K562 (cell line): ENCODE measurements around the gene MAMDC4. TPM values are rescaled to one million over a fixed set of nuclear protein-coding genes. Genes with fewer than 3 reads are reported as not detected.

ENCODE experiments used
- ATAC-seq: fragments of 200-7000 bp; cut with Tn5 transposase; 3 replicates; pipeline ENCODE4 v1.9.1; 2020; ENCODE audit warnings: moderate library complexity
- BruUV-seq: library from RNA; stranded (reverse); fragments of 400-500 nt; replicated peaks from 2 replicates; lab custom pipeline; 2021; lab: Mats Ljungman, UMichigan
- CTCF ChIA-PET: fragments of 300-600 bp; formaldehyde crosslinking; extraction: SDS; loops from one replicate; lab custom pipeline; 2021; ENCODE audit warnings: low intra/inter-chr PET ratio; lab: Yijun Ruan, JAX
- POLR2A ChIA-PET: fragments of 300-600, 350-650 bp; sonication (Branson Sonifier 250); formaldehyde crosslinking; extraction: SDS; loops from one replicate; lab custom pipeline; 2021; ENCODE audit warnings: antibody characterized with exemption, inconsistent platforms; lab: Yijun Ruan, JAX
- DNase-seq, 4 experiments: peaks; one replicate each; pipeline versions ENCODE4 v3.0.0 to v3.0.0-alpha.2; 2011 to 2018; ENCODE audit warnings: low spot score in 3 of 4, mixed read lengths in 3 of 4; ENCODE audit errors: extremely low read depth in 1 of 4
- FAIRE-seq: peaks from 2 replicates; lab custom pipeline; 2011; peaks lifted over from hg19 to GRCh38; lab: Jason Lieb, UNC
- H2AFZ ChIP-seq: 2 replicates; pipeline ENCODE4 v1.6.0; 2011; ENCODE audit warnings: low read depth, low read length, control low read depth, inconsistent platforms
- H3K27ac ChIP-seq: fragments of 200-600 bp; 3 replicates; pipeline ENCODE4 v1.8.0; 2011; ENCODE audit warnings: low read depth, mild to moderate bottlenecking, control low read depth, inconsistent platforms, low read length, moderate library complexity, mixed read lengths; ENCODE audit errors: extremely low read depth
- H3K27me3 ChIP-seq, 2 experiments: fragments of 300-600 bp in 1 of 2; 2 replicates in 1 of 2; 3 replicates in 1 of 2; pipeline versions ENCODE4 v1.6.0 to v1.8.0; 2011; ENCODE audit warnings: inconsistent platforms in 2 of 2, low read length in 2 of 2, mild to moderate bottlenecking in 1 of 2, mixed read lengths in 1 of 2, moderate library complexity in 1 of 2; ENCODE audit not compliant: control insufficient read depth in 2 of 2, insufficient read depth in 2 of 2
- H3K36me3 ChIP-seq: fragments of 300-600 bp; 3 replicates; pipeline ENCODE4 v1.8.0; 2011; ENCODE audit warnings: mild to moderate bottlenecking, low read length, inconsistent platforms; ENCODE audit not compliant: control insufficient read depth, insufficient read depth
- H3K4me1 ChIP-seq, 2 experiments: fragments of 200-600 bp in 1 of 2; replicated peaks in 1 of 2; 2 replicates in 1 of 2; 3 replicates in 1 of 2; pipeline versions ENCODE4 v1.5.1 to v1.8.0; 2011; ENCODE audit warnings: inconsistent platforms in 2 of 2, low read length in 2 of 2, mild to moderate bottlenecking in 1 of 2, mixed read lengths in 1 of 2, moderate library complexity in 1 of 2; ENCODE audit not compliant: control insufficient read depth in 2 of 2, insufficient read depth in 2 of 2
- H3K4me2 ChIP-seq: 2 replicates; pipeline ENCODE4 v1.6.1; 2011; ENCODE audit warnings: low read length, control low read depth, inconsistent platforms, mixed read lengths; ENCODE audit not compliant: insufficient read depth
- H3K4me3 ChIP-seq: fragments of 200-600 bp; sonication (generic), shearing (Covaris generic); 2 replicates; pipeline ENCODE4 v1.5.1; 2016; ENCODE audit warnings: control low read depth, inconsistent platforms
- H3K79me2 ChIP-seq: fragments of 200-600 bp; 3 replicates; pipeline ENCODE4 v1.8.0; 2011; ENCODE audit warnings: low read length, inconsistent platforms; ENCODE audit not compliant: control insufficient read depth, insufficient read depth
- H3K9ac ChIP-seq, 2 experiments: 2 replicates each; pipeline versions ENCODE4 v1.6.0 to v1.6.1; 2011; ENCODE audit warnings: low read depth in 2 of 2, low read length in 2 of 2, control low read depth in 1 of 2, inconsistent platforms in 1 of 2, mild to moderate bottlenecking in 1 of 2, mixed read lengths in 1 of 2; ENCODE audit not compliant: insufficient read depth in 1 of 2
- H3K9me1 ChIP-seq: one replicate; pipeline ENCODE4 v1.6.0; 2011; ENCODE audit warnings: inconsistent platforms, mild to moderate bottlenecking, low read length, moderate library complexity; ENCODE audit not compliant: control insufficient read depth, insufficient read depth
- H3K9me3 ChIP-seq: replicated peaks from 2 replicates; pipeline ENCODE4 v1.5.1; 2011; ENCODE audit warnings: low read depth, low read length, inconsistent platforms; ENCODE audit not compliant: control insufficient read depth, insufficient read depth
- H4K20me1 ChIP-seq: replicated peaks from 2 replicates; pipeline ENCODE4 v1.6.1; 2011; ENCODE audit warnings: low read length, inconsistent platforms, mixed read lengths; ENCODE audit not compliant: control insufficient read depth, insufficient read depth
- E2F6 ChIP-seq, 2 experiments: IDR thresholded peaks; 2 replicates each; pipeline ENCODE4 v1.6.1; 2011; ENCODE audit warnings: borderline replicate concordance in 1 of 2, control low read depth in 1 of 2, low read depth in 1 of 2, low read length in 1 of 2, mild to moderate bottlenecking in 1 of 2, mixed read lengths in 1 of 2, moderate library complexity in 1 of 2; ENCODE audit not compliant: insufficient read depth in 1 of 2, insufficient read length in 1 of 2, poor library complexity in 1 of 2, severe bottlenecking in 1 of 2; ENCODE audit errors: extremely low read depth in 1 of 2
- ETS1 ChIP-seq: conservative IDR thresholded peaks from 2 replicates; pipeline ENCODE4 v1.6.1; 2011; ENCODE audit warnings: low read depth, mild to moderate bottlenecking, low read length; ENCODE audit not compliant: control insufficient read depth
- KDM5B ChIP-seq: fragments of 200-600 bp; sonication (generic); IDR thresholded peaks from 2 replicates; pipeline ENCODE4 v1.6.1; 2012; ENCODE audit warnings: low read depth, mild to moderate bottlenecking, moderate library complexity, low read length, control low read depth, inconsistent platforms; ENCODE audit not compliant: insufficient replicate concordance
- NKRF ChIP-seq: fragments of 450-650 bp; IDR thresholded peaks from 2 replicates; pipeline ENCODE4 v1.6.1; 2016; ENCODE audit warnings: borderline replicate concordance
- PCBP1 ChIP-seq: fragments of 200-400 bp; formaldehyde crosslinking; IDR thresholded peaks from 2 replicates; pipeline ENCODE4 v1.6.1; 2018; ENCODE audit warnings: mild to moderate bottlenecking, low read depth, low read length; ENCODE audit not compliant: poor library complexity, severe bottlenecking
- RBFOX2 ChIP-seq: fragments of 200-400 bp; formaldehyde crosslinking; IDR thresholded peaks from 2 replicates; pipeline ENCODE4 v1.6.1; 2017; ENCODE audit warnings: low read depth, mild to moderate bottlenecking, low read length, moderate library complexity
- SAFB ChIP-seq: fragments of 200-400 bp; formaldehyde crosslinking; IDR thresholded peaks from 2 replicates; pipeline ENCODE4 v1.6.1; 2017; ENCODE audit warnings: low read depth, low read length, borderline replicate concordance
- SIN3A ChIP-seq, 2 experiments: fragments of 150-350 bp in 1 of 2; IDR thresholded peaks; 2 replicates each; pipeline ENCODE4 v1.6.1; 2011 to 2016; ENCODE audit warnings: borderline replicate concordance in 2 of 2, low read depth in 2 of 2, low read length in 2 of 2, mild to moderate bottlenecking in 2 of 2, moderate library complexity in 2 of 2; ENCODE audit not compliant: control insufficient read depth in 1 of 2
- ZFP91 ChIP-seq: sonication (generic); formaldehyde crosslinking; IDR thresholded peaks from 2 replicates; pipeline ENCODE4 v1.8.0; 2022; ENCODE audit warnings: mild to moderate bottlenecking, missing genetic modification reagents
- ZNF354B ChIP-seq: fragments of 250-450 bp; sonication (Bioruptor Pico); IDR thresholded peaks from 2 replicates; pipeline ENCODE4 v1.4.0; 2020
- WGBS: fragments of 100-300 bp; shearing (Covaris generic); methylation state at CpG from one replicate; pipeline ENCODE4 v1.1.6; 2016; ENCODE audit warnings: low coverage, mixed read lengths; ENCODE audit not compliant: insufficient coverage; ENCODE audit errors: missing lambda C conversion rate; 5-methylcytosine and 5-hydroxymethylcytosine counted together
- in situ Hi-C: fragments of 300-500 bp; cut with MboI; formaldehyde crosslinking; loops from 4 replicates; pipeline ENCODE4 v1.15.0; 2018; ENCODE audit warnings: inconsistent platforms, mixed read lengths
- intact Hi-C: fragments of 100-400 bp; cut with micrococcal nuclease; formaldehyde crosslinking; loops from 2 replicates; pipeline ENCODE4 v1.14.2; 2022
- polyA plus RNA-seq, 8 experiments: library from polyadenylated mRNA; depleted of rRNA in 4 of 8; stranded (reverse) in 5 of 8; unstranded in 3 of 8; fragments of >200 nt; fragmentation: Nextera tagmentation in 2 of 8; fragmentation: Illumina TruSeq in 1 of 8; extraction: Ambion mirVana in 2 of 8; extraction: Trizol in 1 of 8; gene quantifications; 2 replicates each; pipeline versions ENCODE4 v1.2.1 to v1.2.3, GENCODE V29; 2011 to 2014; ENCODE audit warnings: inconsistent platforms in 1 of 8, missing spikeins in 1 of 8
- total RNA-seq, 7 experiments: library from RNA; depleted of rRNA in 6 of 7; stranded (reverse); fragments of >200 nt in 6 of 7; fragmentation: Illumina TruSeq in 2 of 7; extraction: Trizol in 2 of 7; gene quantifications; 2 replicates each; pipeline versions ENCODE4 v1.2.1 to v1.2.3, GENCODE V29; 2011 to 2021; ENCODE audit warnings: low replicate concordance in 1 of 7

Gene MAMDC4
- total and polyA plus RNA-seq, 9 of the 15 experiments (the other 6 are each of a cell fraction or from before 2014, with no cell fraction given), result 0.03 to 10.8 (median 1.5) TPM

GRCh38 chr9:136886610-136887597, 34.8 kb downstream of the MAMDC4 start:
- FAIRE-seq (peak; percentile 6), DNase-seq (peak; percentile 44 to 55 (median 47)), ATAC-seq (peak; percentile 37)
- ChIA-PET CTCF (interaction anchor here (0.6 to 0.7 kb wide), 2 partner anchors 37 to 198 kb away, joined by 3 read pairs; partner anchors contain the start of gene PHPT1), POLR2A (interaction anchor here (0.6 to 2.3 kb wide), 9 partner anchors 11 to 561 kb away, joined by 3 to 9 read pairs (median 4); no protein-coding TSS in a partner anchor)
- Histone ChIP-seq H3K9me1 (peaks cover 2% of the 10 kb centered on the region), H3K4me1 (peaks cover 21 to 60% of the 10 kb centered on the region in 2 experiments), H2AFZ (peak overlapping the region; percentile 54; the same call in 1 of the 2 replicates), H3K9me3 (no peaks in the 10 kb centered on the region; the same call in 1 of the 2 replicates), H4K20me1 (0 out of 2 replicates have a peak, but pooled peaks cover 9% of the 10 kb centered on the region), H3K36me3 (peaks cover 38% of the 10 kb centered on the region; the same call in 2 of the 3 replicates), H3K27me3 (no peaks in the 10 kb centered on the region), H3K4me3 (peak overlapping the region; percentile 92), H3K27ac (peak overlapping the region; percentile 88), H3K79me2 (peaks cover 69% of the 10 kb centered on the region), H3K4me2 (peak overlapping the region; percentile 84), H3K9ac (peak overlapping the region; percentile 88 to 98)
- in situ Hi-C loops, result no loop called here
- 2% methylated on average over 29 of the region's 76 CpGs for WGBS
- TSS peak; percentile 78 for BruUV-seq
- intact Hi-C loops, result loop anchor here (1.0 kb wide), 1 partner anchor 38 kb away; the partner anchor contains the start of gene PHPT1
- TF ChIP-seq KDM5B, result peak; percentile 35
- no peak for TF ChIP-seq ZNF354B
- TF ChIP-seq NKRF, result peak; percentile 67; the same call in 1 of the 2 replicates
- peak; percentile 24 for TF ChIP-seq PCBP1
- peak; percentile 36; the same call in 1 of the 2 replicates for TF ChIP-seq ETS1
- peak in 1 of 2 experiments; percentile 87; a peak in 1 of 4 replicates for TF ChIP-seq SIN3A (IDR thresholded peaks at IDR 0.05; ENCODE audit: borderline replicate concordance in 2 of 2, control insufficient read depth in 1 of 2, low read depth in 2 of 2, low read length in 2 of 2)
- TF ChIP-seq RBFOX2, result peak; percentile 3
- no peak for TF ChIP-seq ZFP91 (CRISPR knock-in tag)
- TF ChIP-seq E2F6 (IDR thresholded peaks at IDR 0.05; ENCODE audit: borderline replicate concordance in 1 of 2, extremely low read depth in 1 of 2, insufficient read depth in 1 of 2, insufficient read length in 1 of 2, low read depth in 1 of 2, low read length in 1 of 2, poor library complexity in 1 of 2, severe bottlenecking in 1 of 2), result peak; percentile 40 to 67
- peak; percentile 92 for TF ChIP-seq SAFB
